ENCODE measurements around the gene DCAF6.
A peak's percentile ranks its signal among the peaks of the same experiment; 100 is the strongest.
"Not testable (repeated sequence)": the region's sequence is repeated elsewhere in the genome, so short reads cannot be mapped to it uniquely, and the experiment has no call there.

The DCAF6 gene

GRCh38 chr1:168009322-168009721, 72.8 kb downstream of the DCAF6 start:
- DNase-seq (ENCODE audit: low spot score), result no peak

GRCh38 chr1:168019407-168019806, 82.9 kb downstream of the DCAF6 start:
- peak; percentile 22 for DNase-seq (ENCODE audit: low spot score)

- DNase-seq (ENCODE audit: low spot score), result no peak
These were observed 94.7 kb downstream of the DCAF6 start for GRCh38 chr1:168031198-168031597.

GRCh38 chr1:168031627-168032026, 95.1 kb downstream of the DCAF6 start:
- DNase-seq (ENCODE audit: low spot score), result no peak

- peak; percentile 28 for DNase-seq (ENCODE audit: low spot score)
These were observed 95.5 kb downstream of the DCAF6 start for GRCh38 chr1:168032029-168032428.

- DNase-seq (ENCODE audit: low spot score), result no peak
These were observed 98.9 kb downstream of the DCAF6 start for GRCh38 chr1:168035345-168035744.

GRCh38 chr1:168042362-168042761, 105.9 kb downstream of the DCAF6 start:
- no peak for DNase-seq (ENCODE audit: low spot score)

GRCh38 chr1:168045311-168045710, 108.8 kb downstream of the DCAF6 start:
- DNase-seq (ENCODE audit: low spot score), result no peak

- no peak for DNase-seq (ENCODE audit: low spot score)
These were observed 113.8 kb downstream of the DCAF6 start for GRCh38 chr1:168050307-168050706.

GRCh38 chr1:168050880-168051279, 114.4 kb downstream of the DCAF6 start:
- no peak for DNase-seq (ENCODE audit: low spot score)

- no peak for DNase-seq (ENCODE audit: low spot score)
These were observed 117.2 kb downstream of the DCAF6 start for GRCh38 chr1:168053681-168054080.

GRCh38 chr1:168054117-168054516, 117.6 kb downstream of the DCAF6 start:
- DNase-seq (ENCODE audit: low spot score), result no peak

- not testable (repeated sequence) for DNase-seq (ENCODE audit: low spot score)
These were observed 119.7 kb downstream of the DCAF6 start for GRCh38 chr1:168056152-168056551.

GRCh38 chr1:168057355-168057754, 120.9 kb downstream of the DCAF6 start:
- DNase-seq (ENCODE audit: low spot score), result no peak

GRCh38 chr1:168057921-168058320, 121.4 kb downstream of the DCAF6 start:
- no peak for DNase-seq (ENCODE audit: low spot score)

- DNase-seq (ENCODE audit: low spot score), result no peak
These were observed 127.7 kb downstream of the DCAF6 start for GRCh38 chr1:168064216-168064615.

GRCh38 chr1:168065506-168065905, 129.0 kb downstream of the DCAF6 start:
- DNase-seq (ENCODE audit: low spot score), result no peak

GRCh38 chr1:168069384-168069783, 132.9 kb downstream of the DCAF6 start:
- no peak for DNase-seq (ENCODE audit: low spot score)

- no peak for DNase-seq (ENCODE audit: low spot score)
These were observed 143.3 kb downstream of the DCAF6 start for GRCh38 chr1:168079761-168080160.

GRCh38 chr1:168081373-168082007, 145.0 kb downstream of the DCAF6 start:
- DNase-seq (ENCODE audit: low spot score), result peak; percentile 17

GRCh38 chr1:168082008-168082876, 145.8 kb downstream of the DCAF6 start:
- peak; percentile 90 for DNase-seq (ENCODE audit: low spot score)

GRCh38 chr1:168083456-168084325, 147.2 kb downstream of the DCAF6 start:
- no peak for DNase-seq (ENCODE audit: low spot score)
